HCT116 (cell line): ENCODE data around the gene DYNC1LI1. TPM values are rescaled to one million over a fixed set of nuclear protein-coding genes. Genes with fewer than 3 reads are reported as not detected.
"Not testable (repeated sequence)": the region's sequence is repeated elsewhere in the genome, so short reads cannot be mapped to it uniquely, and the experiment has no call there.

ENCODE experiments used
- ATAC-seq: fragments of 200-7000 bp; cut with Tn5 transposase; 2 replicates; pipeline ENCODE4 v1.9.1; 2020; ENCODE audit warnings: mild to moderate bottlenecking, moderate library complexity
- BruUV-seq: library from RNA; stranded (reverse); fragments of 400-500 nt; replicated peaks from 2 replicates; lab custom pipeline; 2021; lab: Mats Ljungman, UMichigan
- CTCF ChIA-PET: fragments of 300-600 bp; sonication (Branson Sonifier 250); formaldehyde crosslinking; loops from one replicate; lab custom pipeline; 2021; ENCODE audit warnings: antibody characterized with exemption; lab: Charles Lee
- POLR2A ChIA-PET: fragments of 300-600, 350-600 bp; sonication (Branson Sonifier 250); formaldehyde crosslinking; loops from one replicate; lab custom pipeline; 2021; ENCODE audit warnings: antibody characterized with exemption; lab: Charles Lee
- RAD21 ChIA-PET, 2 experiments: fragments of 300-600 bp; sonication (Branson Sonifier 250); formaldehyde crosslinking; loops; one replicate each; lab custom pipeline; 2023; ENCODE audit warnings: low total read pairs in 2 of 2; ENCODE audit not compliant: uncharacterized antibody in 2 of 2, unreplicated experiment in 2 of 2, low non-redundant PET in 1 of 2; lab: Charles Lee
- DNase-seq: peaks from one replicate; pipeline ENCODE4 v3.0.0-alpha.2; 2010; ENCODE audit warnings: low read depth, low spot score
- H2AFZ ChIP-seq: fragments of 200-600 bp; shearing (Covaris generic), sonication (generic); 2 replicates; pipeline ENCODE4 v1.6.1; 2017; ENCODE audit warnings: low read depth, mixed run types, mixed read lengths, antibody characterized with exemption, low read length; ENCODE audit not compliant: poor library complexity, severe bottlenecking
- H3K27ac ChIP-seq: 2 replicates; pipeline ENCODE4 v1.5.1; 2012; ENCODE audit warnings: low read depth, low read length
- H3K27me3 ChIP-seq: fragments of 200-600 bp; sonication (generic); 2 replicates; pipeline ENCODE4 v1.6.1; 2016; ENCODE audit warnings: mixed run types, low read length, mixed read lengths; ENCODE audit not compliant: insufficient read depth
- H3K36me3 ChIP-seq, 2 experiments: fragments of 200-500 bp in 1 of 2; fragments of 200-600 bp in 1 of 2; sonication (Bioruptor generic) in 1 of 2; sonication (generic) in 1 of 2; 2 replicates each; pipeline versions ENCODE4 v1.5.1 to v1.6.1; 2014 to 2016; ENCODE audit warnings: low read length in 2 of 2, inconsistent platforms in 1 of 2, mixed read lengths in 1 of 2, mixed run types in 1 of 2; ENCODE audit not compliant: insufficient read depth in 2 of 2, control insufficient read depth in 1 of 2
- H3K4me1 ChIP-seq, 2 experiments: fragments of 200-600 bp in 1 of 2; sonication (generic) in 1 of 2; 2 replicates each; pipeline versions ENCODE4 v1.5.1 to v1.6.1; 2012 to 2017; ENCODE audit warnings: low read length in 2 of 2, inconsistent platforms in 1 of 2, mild to moderate bottlenecking in 1 of 2, mixed read lengths in 1 of 2, mixed run types in 1 of 2, moderate library complexity in 1 of 2; ENCODE audit not compliant: insufficient read depth in 2 of 2, control insufficient read depth in 1 of 2
- H3K4me2 ChIP-seq: fragments of 200-600 bp; sonication (generic); 2 replicates; pipeline ENCODE4 v1.6.1; 2017; ENCODE audit warnings: mixed run types, low read length, mixed read lengths
- H3K4me3 ChIP-seq, 2 experiments: fragments of 200-600 bp in 1 of 2; sonication (generic) in 1 of 2; replicated peaks in 1 of 2; 2 replicates each; pipeline ENCODE4 v1.5.1; 2011 to 2016; ENCODE audit warnings: low read length in 2 of 2, control low read depth in 1 of 2, low read depth in 1 of 2, mild to moderate bottlenecking in 1 of 2, mixed read lengths in 1 of 2, mixed run types in 1 of 2
- H3K79me2 ChIP-seq: fragments of 200-600 bp; sonication (generic); 2 replicates; pipeline ENCODE4 v1.6.1; 2017; ENCODE audit warnings: mild to moderate bottlenecking, mixed run types, low read length, moderate library complexity, mixed read lengths; ENCODE audit not compliant: insufficient read depth
- H3K9ac ChIP-seq: fragments of 200-600 bp; sonication (generic); 2 replicates; pipeline ENCODE4 v1.6.1; 2016; ENCODE audit warnings: low read length, mixed read lengths
- H3K9me2 ChIP-seq: fragments of 200-600 bp; sonication (generic), shearing (Covaris generic); 2 replicates; pipeline ENCODE4 v1.6.1; 2017; ENCODE audit warnings: mixed run types, mild to moderate bottlenecking, moderate library complexity; ENCODE audit not compliant: insufficient read depth
- H3K9me3 ChIP-seq, 2 experiments: fragments of 200-500 bp in 1 of 2; fragments of 200-600 bp in 1 of 2; sonication (Bioruptor generic) in 1 of 2; sonication (generic) in 1 of 2; 2 replicates each; pipeline ENCODE4 v1.6.1; 2014 to 2017; ENCODE audit warnings: low read length in 2 of 2, mixed read lengths in 2 of 2, inconsistent platforms in 1 of 2, low read depth in 1 of 2, mild to moderate bottlenecking in 1 of 2, mixed run types in 1 of 2, moderate library complexity in 1 of 2; ENCODE audit not compliant: control insufficient read depth in 1 of 2, insufficient read depth in 1 of 2
- H4K20me1 ChIP-seq: fragments of 200-600 bp; sonication (generic), shearing (Covaris generic); 2 replicates; pipeline ENCODE4 v1.6.1; 2017; ENCODE audit warnings: mixed run types, mild to moderate bottlenecking, moderate library complexity; ENCODE audit not compliant: insufficient read depth
- EGR1 ChIP-seq: IDR thresholded peaks from 2 replicates; pipeline ENCODE4 v1.6.1; 2012; ENCODE audit warnings: low read depth
- EZH2 ChIP-seq: fragments of 200-600 bp; sonication (generic); IDR thresholded peaks from 2 replicates; pipeline ENCODE4 v1.6.1; 2017; ENCODE audit warnings: antibody characterized with exemption, mixed run types
- POLR2A ChIP-seq: IDR thresholded peaks from 2 replicates; pipeline ENCODE4 v1.7.0; 2011; ENCODE audit warnings: borderline replicate concordance; ENCODE audit not compliant: insufficient read depth, insufficient read length; ENCODE audit errors: extremely low read depth
- REST ChIP-seq: IDR thresholded peaks from 2 replicates; pipeline ENCODE4 v1.6.1; 2012; ENCODE audit warnings: low read depth
- SRF ChIP-seq: IDR thresholded peaks from 2 replicates; pipeline ENCODE4 v1.6.1; 2012; ENCODE audit warnings: low read depth
- TCF7L2 ChIP-seq: IDR thresholded peaks from 2 replicates; pipeline ENCODE4 v1.7.0; 2011; ENCODE audit warnings: borderline replicate concordance, inconsistent platforms; ENCODE audit not compliant: insufficient read depth, insufficient read length; ENCODE audit errors: extremely low read depth
- ZNF274 ChIP-seq: fragments of 200-500 bp; sonication (Bioruptor generic); IDR thresholded peaks from 2 replicates; pipeline ENCODE4 v1.6.1; 2014; ENCODE audit warnings: mild to moderate bottlenecking, low read depth, low read length, inconsistent platforms
- intact Hi-C: fragments of 100-400 bp; cut with micrococcal nuclease; formaldehyde crosslinking; loops from 2 replicates; pipeline ENCODE4 v1.10.0; 2022
- total RNA-seq: library from RNA; stranded (reverse); gene quantifications from one replicate; pipeline ENCODE4 v1.2.1, GENCODE V29; 2021; ENCODE audit not compliant: unreplicated experiment
- TF ChIP-seq, protein P1 (sequence below): IDR thresholded peaks from 2 replicates; pipeline ENCODE4 v1.6.1; 2011; ENCODE audit warnings: mild to moderate bottlenecking, low read length, moderate library complexity; ENCODE audit not compliant: insufficient replicate concordance; ENCODE audit errors: extremely low read depth

DYNC1LI1 gene
- total RNA-seq, 1 experiment from 2014 or later: 39.4 TPM

GRCh38 chr3:32583708-32584107, 13.1 kb upstream of the DYNC1LI1 start:
- Histone ChIP-seq H3K27ac (no peak overlapping the region), H3K4me2 (no peak overlapping the region), H3K27me3 (no peaks in the 10 kb centered on the region), H3K4me1 (no peaks in the 10 kb centered on the region), H3K9ac (no peak overlapping the region)
- no peak for DNase-seq
- TF ChIP-seq, protein P1, sequence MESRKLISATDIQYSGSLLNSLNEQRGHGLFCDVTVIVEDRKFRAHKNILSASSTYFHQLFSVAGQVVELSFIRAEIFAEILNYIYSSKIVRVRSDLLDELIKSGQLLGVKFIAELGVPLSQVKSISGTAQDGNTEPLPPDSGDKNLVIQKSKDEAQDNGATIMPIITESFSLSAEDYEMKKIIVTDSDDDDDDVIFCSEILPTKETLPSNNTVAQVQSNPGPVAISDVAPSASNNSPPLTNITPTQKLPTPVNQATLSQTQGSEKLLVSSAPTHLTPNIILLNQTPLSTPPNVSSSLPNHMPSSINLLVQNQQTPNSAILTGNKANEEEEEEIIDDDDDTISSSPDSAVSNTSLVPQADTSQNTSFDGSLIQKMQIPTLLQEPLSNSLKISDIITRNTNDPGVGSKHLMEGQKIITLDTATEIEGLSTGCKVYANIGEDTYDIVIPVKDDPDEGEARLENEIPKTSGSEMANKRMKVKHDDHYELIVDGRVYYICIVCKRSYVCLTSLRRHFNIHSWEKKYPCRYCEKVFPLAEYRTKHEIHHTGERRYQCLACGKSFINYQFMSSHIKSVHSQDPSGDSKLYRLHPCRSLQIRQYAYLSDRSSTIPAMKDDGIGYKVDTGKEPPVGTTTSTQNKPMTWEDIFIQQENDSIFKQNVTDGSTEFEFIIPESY: no peak
- no peak for TF ChIP-seq POLR2A
- no peak for TF ChIP-seq SRF
- no peak for TF ChIP-seq EZH2
- no peak for TF ChIP-seq ZNF274
- no peak for TF ChIP-seq TCF7L2
- no peak for TF ChIP-seq REST
- no peak for TF ChIP-seq EGR1
- TF ChIP-seq, all 23 proteins: peak for 0
- Histone ChIP-seq H3K9me2 (no peaks in the 10 kb centered on the region), H3K36me3 (no peaks in the 10 kb centered on the region), H4K20me1 (no peaks in the 10 kb centered on the region), H3K79me2 (no peaks in the 10 kb centered on the region), H3K4me3 (no peak overlapping the region), H3K9me3 (no peaks in the 10 kb centered on the region), H2AFZ (no peak overlapping the region)
- intact Hi-C loops: no loop called here
- ChIA-PET POLR2A (no interaction called here), CTCF (no interaction called here), RAD21 (no interaction called here)
- ATAC-seq: no peak
- BruUV-seq: no TSS peak

DNA sequence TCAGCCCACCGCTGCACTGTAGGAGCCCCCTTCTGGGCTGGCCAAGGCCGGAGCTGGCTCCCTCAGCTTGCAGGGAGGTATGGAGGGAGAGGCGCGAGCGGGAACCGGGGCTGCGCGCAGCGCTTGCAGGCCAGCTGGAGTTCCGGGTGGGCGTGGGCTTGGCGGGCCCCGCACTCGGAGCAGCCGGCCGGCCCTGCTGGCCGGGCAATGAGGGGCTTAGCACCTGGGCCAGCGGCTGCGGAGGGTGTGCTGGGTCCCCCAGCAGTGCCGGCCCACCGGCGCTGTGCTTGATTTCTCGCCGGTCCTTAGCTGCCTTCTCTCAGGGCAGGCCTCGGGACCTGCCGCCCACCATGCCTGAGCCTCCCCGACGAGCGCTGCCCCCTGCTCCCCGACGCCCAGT, 8.0 kb upstream of the DYNC1LI1 start:
- H3K9ac ChIP-seq, H3K4me2 ChIP-seq, CTCF ChIA-PET, H3K9me3 ChIP-seq, H3K4me1 ChIP-seq, POLR2A ChIA-PET, H3K27ac ChIP-seq, H3K4me3 ChIP-seq, DNase-seq, H3K9me2 ChIP-seq, H3K36me3 ChIP-seq, intact Hi-C loops, RAD21 ChIA-PET, H2AFZ ChIP-seq, BruUV-seq, H3K79me2 ChIP-seq, ATAC-seq, H4K20me1 ChIP-seq, H3K27me3 ChIP-seq: not testable (repeated sequence)
